Measurements from ENCODE around the gene EDNRB.

Gene EDNRB

GRCh38 chr13:77868717-77869116 lies 49.9 kb downstream of the EDNRB start:
- TF ChIP-seq CTCF (IDR thresholded peaks at IDR 0.05; ENCODE audit: insufficient read depth, low read depth, low read length, missing control alignments), result no peak
- DNase-seq (ENCODE audit: low read depth), result peak; percentile 19
- no peak overlapping the region for H3K4me3 ChIP-seq (ENCODE audit: low read length)

DNA sequence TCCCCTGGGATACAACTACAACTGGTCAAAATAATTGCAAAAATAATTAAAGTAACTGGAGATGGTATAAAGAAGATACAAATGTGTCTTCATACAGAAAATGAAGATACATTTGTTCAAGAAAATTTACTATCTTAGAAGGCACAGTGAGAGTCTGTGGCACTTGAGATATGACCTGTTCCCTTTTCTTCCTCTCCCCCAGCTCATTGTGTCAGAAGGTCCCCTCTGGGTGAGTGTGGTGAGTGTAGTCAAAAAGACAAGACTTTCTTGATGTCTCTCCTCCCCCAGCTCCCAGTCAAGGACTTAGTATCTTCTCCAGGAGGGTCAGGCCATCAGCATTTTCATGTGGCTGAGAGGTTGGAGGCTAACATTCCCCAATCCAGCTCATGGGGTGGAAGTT lies 51.7 kb downstream of the EDNRB start:
- no peak overlapping the region for H3K4me3 ChIP-seq (ENCODE audit: low read length)
- no peak for DNase-seq (ENCODE audit: low read depth)
- TF ChIP-seq CTCF (IDR thresholded peaks at IDR 0.05; ENCODE audit: insufficient read depth, low read depth, low read length, missing control alignments), result no peak

DNA sequence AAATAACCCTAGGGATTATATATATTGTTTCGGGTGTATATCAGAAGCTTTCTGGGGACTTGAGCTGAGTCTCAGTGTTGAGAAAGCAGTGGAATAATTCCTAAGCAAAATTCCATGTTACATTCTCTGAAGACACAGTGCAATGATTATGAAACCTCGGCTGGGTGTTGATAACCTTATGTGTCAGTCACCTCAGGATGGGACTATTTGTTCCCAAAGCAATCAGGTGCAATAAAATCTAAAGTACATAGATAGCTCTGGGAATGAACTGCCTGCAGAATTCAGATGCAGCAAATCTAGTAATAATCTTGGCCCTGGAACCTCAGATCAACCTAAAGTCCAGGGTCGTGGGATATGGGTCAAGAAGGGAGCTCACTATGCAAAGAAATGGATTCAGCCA lies 53.0 kb downstream of the EDNRB start:
- no peak for TF ChIP-seq CTCF (IDR thresholded peaks at IDR 0.05; ENCODE audit: insufficient read depth, low read depth, low read length, missing control alignments)
- H3K4me3 ChIP-seq (ENCODE audit: low read length), result no peak overlapping the region
- no peak for DNase-seq (ENCODE audit: low read depth)

GRCh38 chr13:77863144-77863543 lies 55.5 kb downstream of the EDNRB start:
- no peak for DNase-seq (ENCODE audit: low read depth)
- no peak overlapping the region for H3K4me3 ChIP-seq (ENCODE audit: low read length)
- no peak for TF ChIP-seq CTCF (IDR thresholded peaks at IDR 0.05; ENCODE audit: insufficient read depth, low read depth, low read length, missing control alignments)

DNA sequence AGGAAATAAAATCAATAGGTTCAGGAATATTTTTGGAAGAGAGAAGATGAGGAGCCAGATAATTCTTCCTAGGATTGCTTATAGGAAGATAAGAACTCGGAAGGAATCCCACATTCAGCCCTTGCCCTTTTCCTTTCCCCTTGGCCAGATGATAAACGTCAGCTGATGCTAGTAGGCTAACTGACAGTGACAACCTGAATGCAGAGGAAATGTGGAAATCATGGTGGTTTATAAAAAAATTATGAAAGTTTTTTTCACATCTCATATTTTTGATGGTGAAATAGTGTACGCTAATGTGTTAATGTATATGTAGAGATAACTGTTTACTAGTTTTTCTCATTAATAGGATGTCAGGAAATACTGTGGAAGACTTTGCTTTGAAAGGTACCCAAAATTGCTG lies 56.9 kb downstream of the EDNRB start:
- H3K4me3 ChIP-seq (ENCODE audit: low read length), result no peak overlapping the region
- no peak for TF ChIP-seq CTCF (IDR thresholded peaks at IDR 0.05; ENCODE audit: insufficient read depth, low read depth, low read length, missing control alignments)
- no peak for DNase-seq (ENCODE audit: low read depth)

- H3K4me3 ChIP-seq (ENCODE audit: low read length), result no peak overlapping the region
- peak; percentile 36 for DNase-seq (ENCODE audit: low read depth)
- TF ChIP-seq CTCF (IDR thresholded peaks at IDR 0.05; ENCODE audit: insufficient read depth, low read depth, low read length, missing control alignments), result no peak
These were observed 58.1 kb downstream of the EDNRB start for GRCh38 chr13:77860507-77860981.

GRCh38 chr13:77859450-77859849 lies 59.2 kb downstream of the EDNRB start:
- H3K4me3 ChIP-seq (ENCODE audit: low read length), result no peak overlapping the region
- DNase-seq (ENCODE audit: low read depth), result no peak
- no peak for TF ChIP-seq CTCF (IDR thresholded peaks at IDR 0.05; ENCODE audit: insufficient read depth, low read depth, low read length, missing control alignments)

All from epithelial cell of esophagus (primary cell).